GM18873 (cell line): ENCODE measurements around the gene SCN1A.

Experiments used
- ATAC-seq: cut with Tn5 transposase; IDR thresholded peaks from one replicate; pipeline ENCODE4 v1.9.1; 2021; ENCODE audit warnings: mild to moderate bottlenecking, moderate library complexity, moderate number of reproducible peaks; ENCODE audit not compliant: unreplicated experiment, low FRiP score

Gene SCN1A

GRCh38 chr2:166084301-166084700 is 43.5 kb downstream of the SCN1A start:
- ATAC-seq, result no peak

DNA sequence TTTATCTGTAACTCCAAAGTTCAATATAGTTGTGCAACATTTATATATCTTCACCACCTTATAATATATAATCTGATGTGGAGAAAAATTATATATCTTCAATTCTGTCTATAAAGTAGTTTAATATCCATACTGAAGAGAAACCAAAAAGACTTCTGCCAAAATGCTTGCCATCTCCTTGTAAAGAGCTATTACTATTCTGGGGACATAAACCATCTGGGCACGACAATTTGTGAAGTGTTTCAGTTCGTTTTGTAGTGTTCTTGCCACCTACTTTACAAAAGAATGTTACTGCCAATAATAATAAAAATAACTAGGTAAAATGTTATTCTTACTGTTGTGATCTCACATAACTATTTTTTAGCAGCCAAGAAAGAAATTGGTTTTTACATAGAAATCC is 45.1 kb downstream of the SCN1A start:
- ATAC-seq, result no peak

DNA sequence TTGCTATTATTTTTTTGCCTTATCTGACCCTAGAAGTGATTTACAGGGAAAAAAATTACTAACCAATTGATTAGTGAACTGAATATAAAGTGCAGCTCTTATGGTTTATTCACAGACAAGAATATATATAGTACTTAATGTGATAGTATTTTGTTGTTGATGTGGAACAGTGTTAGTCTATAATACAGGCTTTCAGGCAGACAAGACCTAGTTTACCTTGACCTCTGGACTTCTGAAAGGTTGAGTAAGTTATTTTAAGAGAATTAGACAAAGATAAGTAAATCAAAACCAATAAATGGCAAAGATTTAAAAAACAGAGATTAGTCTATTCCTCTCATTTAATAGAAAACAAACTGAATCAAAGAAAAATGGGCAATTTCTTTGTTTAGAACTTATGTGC is 46.0 kb downstream of the SCN1A start:
- no peak for ATAC-seq

GRCh38 chr2:166081131-166081632 is 46.6 kb downstream of the SCN1A start:
- no peak for ATAC-seq

DNA sequence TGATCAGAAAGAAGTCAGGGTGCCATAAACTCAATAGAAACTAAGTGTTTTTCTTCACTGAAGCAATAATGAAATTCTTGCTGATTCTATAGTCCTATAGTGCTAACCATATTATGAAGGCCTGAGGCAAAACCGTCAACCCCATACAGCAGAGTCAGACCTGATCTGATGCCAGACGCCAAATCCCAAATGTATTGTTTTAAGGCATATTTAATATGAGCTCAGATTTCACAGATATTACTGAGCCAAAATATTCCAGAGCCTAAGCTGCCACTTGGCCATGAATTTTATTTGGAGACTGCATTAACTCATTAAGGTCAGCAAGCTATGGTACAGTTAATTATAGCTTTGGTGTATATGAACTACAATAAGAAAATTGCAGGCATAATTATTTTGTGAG is 53.4 kb downstream of the SCN1A start:
- no peak for ATAC-seq

- no peak for ATAC-seq
Observed at GRCh38 chr2:166074011-166074410, 53.8 kb downstream of the SCN1A start.

DNA sequence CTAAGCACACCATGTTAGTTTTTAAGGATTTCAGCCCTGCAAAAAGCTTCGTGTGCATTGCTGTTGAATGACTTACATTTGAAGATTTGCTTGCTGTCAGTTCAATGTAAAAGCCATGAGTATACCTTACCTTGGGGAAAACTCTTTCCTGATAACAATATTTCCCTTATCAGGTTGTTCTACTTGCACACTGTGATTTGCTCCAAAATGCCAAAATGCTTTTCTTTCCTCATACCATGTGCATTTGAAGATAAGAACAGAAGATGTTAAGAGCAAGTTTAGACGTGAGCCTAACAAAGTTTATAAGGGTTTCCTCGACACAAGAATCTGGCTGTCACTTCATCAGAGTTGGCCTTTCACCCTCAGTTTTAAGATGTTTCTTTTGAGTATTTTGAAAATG is 57.6 kb downstream of the SCN1A start:
- no peak for ATAC-seq

- no peak for ATAC-seq
Observed at GRCh38 chr2:166068981-166069380, 58.8 kb downstream of the SCN1A start.

GRCh38 chr2:166067229-166067628 is 60.6 kb downstream of the SCN1A start:
- no peak for ATAC-seq

- no peak for ATAC-seq
Observed at GRCh38 chr2:166060191-166060590, 67.6 kb downstream of the SCN1A start.

DNA sequence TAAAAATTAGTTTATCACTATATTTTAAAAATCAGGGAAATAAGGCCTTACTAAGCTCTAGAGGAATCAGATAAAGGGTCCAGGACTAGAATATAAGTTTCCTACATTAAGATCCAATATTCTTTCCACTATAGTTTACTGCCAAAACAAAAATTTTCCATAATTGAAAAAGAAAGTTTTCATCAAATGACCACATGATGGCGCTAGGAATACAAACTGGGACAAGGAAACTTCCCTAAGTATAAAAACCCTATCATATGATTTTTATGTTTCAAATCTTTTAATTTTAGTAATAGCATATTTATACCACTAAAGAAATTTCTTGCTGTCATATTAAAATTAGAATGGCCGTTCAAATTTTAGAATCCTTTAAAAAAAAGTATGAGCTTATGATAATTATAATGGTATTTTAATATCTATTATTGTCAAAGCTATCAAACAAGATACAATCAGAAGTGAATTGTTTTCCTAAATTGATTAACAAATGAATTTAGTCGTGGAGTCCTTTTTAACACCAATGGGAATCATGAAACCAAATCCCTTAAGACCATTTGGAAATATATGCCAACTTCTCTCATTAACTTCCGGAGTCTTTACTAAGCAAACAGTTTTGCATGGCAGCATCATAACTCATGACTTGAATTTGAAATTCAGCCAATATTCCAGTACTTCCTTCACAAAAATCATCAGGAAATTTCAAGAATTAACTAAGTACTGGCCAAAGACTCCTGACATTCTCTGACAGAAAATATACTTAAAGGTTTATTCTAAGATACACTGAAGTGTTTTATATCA is 70.3 kb downstream of the SCN1A start:
- ATAC-seq, result no peak

GRCh38 chr2:166044853-166045483 is 82.9 kb downstream of the SCN1A start:
- ATAC-seq, result no peak

- no peak for ATAC-seq
Observed at GRCh38 chr2:166042768-166043390, 84.9 kb downstream of the SCN1A start.

DNA sequence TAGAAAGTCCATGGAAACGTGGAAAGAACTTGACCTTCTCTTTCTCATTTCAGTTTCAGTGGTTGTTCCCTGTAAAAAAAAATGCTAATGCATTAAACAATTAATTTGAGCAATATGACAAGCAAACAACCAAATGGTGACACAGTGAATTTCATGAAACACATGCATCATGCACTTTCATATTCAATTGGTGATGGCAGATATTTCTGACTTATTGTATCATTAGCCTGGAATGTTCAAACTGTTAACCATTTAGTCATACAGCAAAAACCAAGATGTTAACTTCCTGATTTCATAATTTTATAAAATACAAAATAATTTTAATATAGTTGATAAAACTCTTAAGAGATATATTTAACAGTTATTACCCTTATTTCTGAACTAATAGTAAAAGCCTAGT is 85.5 kb downstream of the SCN1A start:
- ATAC-seq, result no peak

GRCh38 chr2:166041613-166042012 is 86.2 kb downstream of the SCN1A start:
- ATAC-seq, result no peak

DNA sequence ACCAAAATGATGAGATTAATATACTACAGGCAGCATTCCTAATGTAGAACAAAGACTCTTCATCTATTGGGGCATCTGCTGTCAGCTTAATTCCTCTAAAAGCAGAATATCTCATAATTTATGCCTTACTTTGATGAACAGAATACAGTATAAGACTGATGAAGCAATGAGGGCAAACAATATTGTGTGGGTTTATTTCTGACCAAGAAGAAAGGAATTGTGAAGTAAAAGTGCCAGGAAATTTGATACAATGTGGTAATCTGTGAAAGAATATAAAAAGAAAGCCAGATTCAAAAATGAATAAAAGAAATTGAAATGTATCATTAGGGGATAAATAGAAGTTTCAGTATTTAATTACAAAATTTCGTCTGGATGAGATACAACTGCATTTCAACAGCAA is 95.5 kb downstream of the SCN1A start:
- ATAC-seq, result no peak

GRCh38 chr2:166031054-166031453 is 96.8 kb downstream of the SCN1A start:
- ATAC-seq, result no peak

- ATAC-seq, result no peak
Observed at GRCh38 chr2:166025313-166025712, 102.5 kb downstream of the SCN1A start.

DNA sequence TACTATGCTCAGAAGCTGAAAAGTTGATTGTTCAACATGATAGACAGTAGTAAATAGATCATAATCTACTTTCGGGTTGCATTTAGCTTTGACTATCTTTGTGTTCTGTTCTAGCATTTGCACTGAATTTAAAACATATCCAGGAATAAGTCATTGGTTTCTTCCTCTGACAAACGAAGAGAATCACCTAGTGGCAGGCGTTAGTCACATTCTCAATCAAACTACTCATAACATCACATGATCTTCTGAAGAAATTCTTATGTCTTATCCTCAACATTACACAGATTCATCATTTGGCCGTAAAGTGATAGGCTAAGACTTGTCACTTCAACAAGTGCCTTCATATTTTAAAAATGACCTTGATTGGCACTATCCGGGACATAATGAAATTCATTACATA is 110.6 kb downstream of the SCN1A start:
- ATAC-seq, result no peak

GRCh38 chr2:166013878-166014277 is 113.9 kb downstream of the SCN1A start:
- no peak for ATAC-seq

GRCh38 chr2:166011660-166012059 is 116.2 kb downstream of the SCN1A start:
- no peak for ATAC-seq

GRCh38 chr2:166000401-166000800 is 127.4 kb downstream of the SCN1A start:
- no peak for ATAC-seq
